ENCODE measurements around the gene SMPD4.
"Not testable (repeated sequence)": the region's sequence is repeated elsewhere in the genome, so short reads cannot be mapped to it uniquely, and the experiment has no call there.

DNA sequence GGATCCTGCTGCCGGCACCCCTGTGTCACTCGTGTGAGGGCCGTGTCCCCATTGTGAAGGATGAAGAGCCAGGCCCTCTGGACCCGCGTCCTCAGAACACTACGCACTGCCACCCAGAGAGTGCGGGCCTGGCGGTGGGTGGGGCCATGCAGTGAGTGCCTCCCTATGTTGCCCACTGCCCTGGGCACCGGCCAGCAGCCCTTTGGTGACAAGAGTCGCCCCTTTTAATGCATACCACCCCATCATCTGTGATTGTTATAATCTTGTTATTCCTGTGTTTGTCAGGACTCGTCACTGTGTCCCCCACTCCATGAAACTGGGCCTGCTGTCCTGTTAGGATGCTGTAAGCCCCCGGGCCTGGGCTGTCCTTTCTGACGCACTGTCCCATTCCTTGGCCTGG is 43.1 kb downstream of the SMPD4 start:
- TF ChIP-seq POLR2AphosphoS5 (IDR thresholded peaks at IDR 0.05; ENCODE audit: borderline replicate concordance, low read depth, low read length); EZH2 (IDR thresholded peaks at IDR 0.05): not testable (repeated sequence)
